SK-N-SH treated with all-trans-retinoic acid at 6 μM for 48 hours (cell line): ENCODE results near the gene LY9.

Source experiments
- ATAC-seq: fragments of 200-7000 bp; cut with Tn5 transposase; 3 replicates; pipeline ENCODE4 v1.9.1; 2020; ENCODE audit warnings: mild to moderate bottlenecking, moderate library complexity
- ARNTL ChIP-seq: fragments of 450-650 bp; formaldehyde crosslinking; IDR thresholded peaks from 2 replicates; pipeline ENCODE4 v1.5.0; 2020; ENCODE audit warnings: low read depth, mild to moderate bottlenecking, moderate library complexity, borderline replicate concordance
- BACH2 ChIP-seq: fragments of 250-450 bp; sonication (Bioruptor Pico); IDR thresholded peaks from 2 replicates; pipeline ENCODE4 v1.9.0; 2021; ENCODE audit warnings: mild to moderate bottlenecking, borderline replicate concordance
- CREB5 ChIP-seq: fragments of 250-450 bp; sonication (Bioruptor Pico); IDR thresholded peaks from 2 replicates; pipeline ENCODE4 v1.5.1; 2020; ENCODE audit warnings: low read depth, mild to moderate bottlenecking, moderate library complexity
- CSRNP3 ChIP-seq: fragments of 250-450 bp; sonication (Bioruptor Pico); IDR thresholded peaks from 2 replicates; pipeline ENCODE4 v1.5.1; 2021; ENCODE audit warnings: mild to moderate bottlenecking, moderate library complexity
- ESRRG ChIP-seq: fragments of 250-450 bp; sonication (Bioruptor Pico); IDR thresholded peaks from 2 replicates; pipeline ENCODE4 v1.6.1; 2021; ENCODE audit warnings: mild to moderate bottlenecking
- GLIS3 ChIP-seq: fragments of 250-450 bp; sonication (Bioruptor Pico); IDR thresholded peaks from 2 replicates; pipeline ENCODE4 v1.5.0; 2020; ENCODE audit warnings: mild to moderate bottlenecking, moderate library complexity
- ISL1 ChIP-seq: fragments of 250-450 bp; sonication (Bioruptor Pico); IDR thresholded peaks from 2 replicates; pipeline ENCODE4 v2.1.2; 2022; ENCODE audit warnings: mild to moderate bottlenecking, moderate library complexity
- OSR1 ChIP-seq: fragments of 250-450 bp; sonication (Bioruptor Pico); IDR thresholded peaks from 2 replicates; pipeline ENCODE4 v1.8.0; 2022; ENCODE audit warnings: moderate library complexity, mild to moderate bottlenecking, inconsistent platforms
- POU6F1 ChIP-seq: fragments of 250-450 bp; sonication (Bioruptor Pico); IDR thresholded peaks from 2 replicates; pipeline ENCODE4 v1.8.0; 2021; ENCODE audit warnings: low read depth, mild to moderate bottlenecking, moderate library complexity, borderline replicate concordance
- PPARA ChIP-seq: fragments of 250-450 bp; sonication (Bioruptor Pico); IDR thresholded peaks from 2 replicates; pipeline ENCODE4 v1.5.0; 2020; ENCODE audit warnings: mild to moderate bottlenecking, borderline replicate concordance
- RARB ChIP-seq: fragments of 250-450 bp; sonication (Bioruptor Pico); IDR thresholded peaks from 2 replicates; pipeline ENCODE4 v1.8.0; 2021; ENCODE audit warnings: mild to moderate bottlenecking, moderate library complexity
- SNAI2 ChIP-seq: fragments of 250-450 bp; sonication (Bioruptor Pico); IDR thresholded peaks from 2 replicates; pipeline ENCODE4 v1.5.0; 2020; ENCODE audit warnings: mild to moderate bottlenecking, moderate library complexity
- TCF4 ChIP-seq: fragments of 250-450 bp; sonication (Bioruptor Pico); IDR thresholded peaks from 2 replicates; pipeline ENCODE4 v1.8.0; 2021; ENCODE audit warnings: mild to moderate bottlenecking, moderate library complexity, borderline replicate concordance
- TOX ChIP-seq: fragments of 250-450 bp; sonication (Bioruptor Pico); IDR thresholded peaks from 2 replicates; pipeline ENCODE4 v1.8.0; 2021; ENCODE audit warnings: mild to moderate bottlenecking, moderate library complexity, borderline replicate concordance
- TSHZ2 ChIP-seq: fragments of 250-450 bp; sonication (Bioruptor Pico); IDR thresholded peaks from 2 replicates; pipeline ENCODE4 v1.5.0; 2020; ENCODE audit warnings: mild to moderate bottlenecking, moderate library complexity
- ZC3H10 ChIP-seq: fragments of 250-450 bp; sonication (Bioruptor Pico); IDR thresholded peaks from 2 replicates; pipeline ENCODE4 v1.5.1; 2021; ENCODE audit warnings: mild to moderate bottlenecking, moderate library complexity
- ZFP3 ChIP-seq: fragments of 250-450 bp; sonication (Bioruptor Pico); IDR thresholded peaks from 2 replicates; pipeline ENCODE4 v1.5.0; 2020; ENCODE audit warnings: mild to moderate bottlenecking, moderate library complexity
- ZFP30 ChIP-seq: fragments of 450-650 bp; formaldehyde crosslinking; IDR thresholded peaks from 2 replicates; pipeline ENCODE4 v1.5.0; 2022; ENCODE audit warnings: mild to moderate bottlenecking, moderate library complexity
- ZNF565 ChIP-seq: fragments of 450-650 bp; formaldehyde crosslinking; conservative IDR thresholded peaks from 2 replicates; pipeline ENCODE4 v1.5.0; 2020; ENCODE audit warnings: low read depth, mild to moderate bottlenecking, moderate library complexity
- ZNF70 ChIP-seq: fragments of 450-650 bp; formaldehyde crosslinking; IDR thresholded peaks from 2 replicates; pipeline ENCODE4 v1.5.0; 2020; ENCODE audit warnings: mild to moderate bottlenecking, moderate library complexity
- ZNF8 ChIP-seq: fragments of 450-650 bp; formaldehyde crosslinking; IDR thresholded peaks from 2 replicates; pipeline ENCODE4 v1.5.0; 2020; ENCODE audit warnings: mild to moderate bottlenecking, moderate library complexity
- TF ChIP-seq, protein P1 (sequence below): fragments of 250-450 bp; sonication (Bioruptor Pico); IDR thresholded peaks from 2 replicates; pipeline ENCODE4 v1.8.0; 2020; ENCODE audit warnings: mild to moderate bottlenecking, moderate library complexity, borderline replicate concordance

The LY9 gene

DNA sequence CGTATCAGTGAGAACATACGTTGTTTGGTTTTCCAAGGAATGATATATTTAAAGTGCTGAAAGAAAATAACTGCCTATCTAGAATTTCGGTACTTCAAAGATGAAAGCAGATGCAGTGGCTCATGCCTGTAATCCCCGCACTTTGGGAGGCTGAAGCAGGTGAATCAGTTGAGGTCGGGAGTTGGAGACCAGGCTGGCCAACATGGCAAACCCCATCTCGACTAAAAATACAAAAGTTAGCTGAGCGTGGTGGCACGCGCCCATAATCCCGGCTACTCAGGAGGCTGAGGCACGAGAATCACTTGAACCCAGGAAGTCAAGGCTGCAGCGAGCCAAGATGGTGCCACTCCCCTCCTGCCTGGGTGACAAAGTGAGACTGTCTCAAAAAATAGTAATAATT lies 50.3 kb downstream of the LY9 start:
- ATAC-seq: no peak
- TF ChIP-seq ISL1 (CRISPR knock-in tag): no peak
- no peak for TF ChIP-seq PPARA
- TF ChIP-seq TOX (CRISPR knock-in tag): no peak
- TF ChIP-seq ESRRG: no peak
- TF ChIP-seq, protein P1, sequence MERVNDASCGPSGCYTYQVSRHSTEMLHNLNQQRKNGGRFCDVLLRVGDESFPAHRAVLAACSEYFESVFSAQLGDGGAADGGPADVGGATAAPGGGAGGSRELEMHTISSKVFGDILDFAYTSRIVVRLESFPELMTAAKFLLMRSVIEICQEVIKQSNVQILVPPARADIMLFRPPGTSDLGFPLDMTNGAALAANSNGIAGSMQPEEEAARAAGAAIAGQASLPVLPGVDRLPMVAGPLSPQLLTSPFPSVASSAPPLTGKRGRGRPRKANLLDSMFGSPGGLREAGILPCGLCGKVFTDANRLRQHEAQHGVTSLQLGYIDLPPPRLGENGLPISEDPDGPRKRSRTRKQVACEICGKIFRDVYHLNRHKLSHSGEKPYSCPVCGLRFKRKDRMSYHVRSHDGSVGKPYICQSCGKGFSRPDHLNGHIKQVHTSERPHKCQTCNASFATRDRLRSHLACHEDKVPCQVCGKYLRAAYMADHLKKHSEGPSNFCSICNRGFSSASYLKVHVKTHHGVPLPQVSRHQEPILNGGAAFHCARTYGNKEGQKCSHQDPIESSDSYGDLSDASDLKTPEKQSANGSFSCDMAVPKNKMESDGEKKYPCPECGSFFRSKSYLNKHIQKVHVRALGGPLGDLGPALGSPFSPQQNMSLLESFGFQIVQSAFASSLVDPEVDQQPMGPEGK (CRISPR knock-in tag): no peak
- TF ChIP-seq ZFP30 (CRISPR knock-in tag): no peak
- TF ChIP-seq TSHZ2 (CRISPR knock-in tag): no peak
- TF ChIP-seq CREB5 (CRISPR knock-in tag): no peak
- TF ChIP-seq TCF4 (CRISPR knock-in tag): no peak
- TF ChIP-seq ZNF70 (CRISPR knock-in tag): no peak
- no peak for TF ChIP-seq ZNF8 (CRISPR knock-in tag)
- no peak for TF ChIP-seq OSR1 (CRISPR knock-in tag)
- TF ChIP-seq GLIS3 (CRISPR knock-in tag): no peak
- TF ChIP-seq RARB (CRISPR knock-in tag): no peak
- TF ChIP-seq BACH2: no peak
- no peak for TF ChIP-seq ZFP3 (CRISPR knock-in tag)
- TF ChIP-seq POU6F1 (CRISPR knock-in tag): no peak
- TF ChIP-seq ARNTL: no peak
- no peak for TF ChIP-seq ZNF565 (CRISPR knock-in tag)

DNA sequence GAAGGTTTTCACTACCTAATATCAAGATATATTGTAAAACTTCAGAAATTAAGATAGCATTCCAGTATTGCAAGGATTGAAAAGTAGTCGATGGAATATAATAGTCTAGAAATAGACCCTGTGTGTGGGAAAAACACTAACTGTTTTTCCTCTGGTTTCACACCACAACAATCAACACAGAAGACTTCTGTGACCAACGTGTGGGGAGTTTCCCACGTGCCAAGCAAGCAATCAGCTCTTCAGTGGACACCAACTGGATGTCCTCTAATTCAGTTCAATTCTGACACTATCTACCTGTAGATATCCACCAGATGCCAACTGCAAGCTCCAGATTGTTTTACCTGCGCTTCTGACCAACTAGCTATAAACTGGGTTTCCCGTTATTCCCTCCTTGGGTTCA lies 54.6 kb downstream of the LY9 start:
- no peak for TF ChIP-seq GLIS3 (CRISPR knock-in tag)
- TF ChIP-seq BACH2: no peak
- TF ChIP-seq TCF4 (CRISPR knock-in tag): no peak
- no peak for TF ChIP-seq ARNTL
- ATAC-seq: no peak

DNA sequence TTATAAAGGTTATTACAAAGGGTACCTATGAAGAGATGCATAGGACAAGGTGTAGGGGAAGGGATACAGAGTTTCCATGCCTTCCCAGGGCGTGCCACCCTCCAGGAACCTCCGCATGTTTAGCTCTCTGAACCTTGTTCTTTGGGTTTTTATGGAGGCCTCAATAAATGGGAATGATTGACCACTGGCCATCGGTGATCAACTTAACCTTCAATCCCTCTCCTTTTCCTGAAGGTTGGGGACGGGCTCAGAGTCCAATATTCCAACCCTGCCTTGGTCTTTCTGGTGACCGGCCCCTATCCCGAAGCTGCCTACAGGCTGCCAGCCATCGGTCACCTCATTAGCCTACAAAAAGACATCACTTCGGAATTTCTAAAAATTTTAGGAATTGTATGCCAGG lies 55.0 kb downstream of the LY9 start:
- no peak for TF ChIP-seq TOX (CRISPR knock-in tag)
- no peak for ATAC-seq

- ATAC-seq: no peak
- TF ChIP-seq, protein P1 (CRISPR knock-in tag): no peak
- TF ChIP-seq TCF4 (CRISPR knock-in tag) (no peak), RARB (CRISPR knock-in tag) (no peak), POU6F1 (CRISPR knock-in tag) (no peak), CREB5 (CRISPR knock-in tag) (no peak), OSR1 (CRISPR knock-in tag) (no peak), SNAI2 (CRISPR knock-in tag) (no peak), ZC3H10 (CRISPR knock-in tag) (no peak), CSRNP3 (CRISPR knock-in tag) (no peak), ESRRG (no peak), ZFP30 (CRISPR knock-in tag) (no peak)
Observed at GRCh38 chr1:160853014-160853413, 57.0 kb downstream of the LY9 start.
